GM12878 (cell line): Measurements from ENCODE around the gene TTLL6.

ENCODE experiments used
- CBX5 ChIP-seq: sonication (generic); IDR thresholded peaks from 2 replicates; pipeline ENCODE4 v1.6.1; 2016; ENCODE audit warnings: low read depth, moderate library complexity, mild to moderate bottlenecking, inconsistent platforms
- FOXM1 ChIP-seq: IDR thresholded peaks from 2 replicates; pipeline ENCODE4 v1.6.1; 2012; ENCODE audit warnings: low read depth, mild to moderate bottlenecking, inconsistent platforms, low read length, moderate library complexity
- NR2C2 ChIP-seq: IDR thresholded peaks from 2 replicates; pipeline ENCODE4 v1.6.1; 2011; ENCODE audit warnings: borderline replicate concordance, low read depth; ENCODE audit not compliant: control insufficient read depth, insufficient read length
- SMC3 ChIP-seq: IDR thresholded peaks from 2 replicates; pipeline ENCODE4 v1.6.1; 2011; ENCODE audit warnings: low read length, improper control_type of control experiment, borderline replicate concordance
- SREBF1 ChIP-seq: IDR thresholded peaks from 2 replicates; pipeline ENCODE4 v1.6.1; 2012; ENCODE audit warnings: mild to moderate bottlenecking, low read length
- TF ChIP-seq, protein P1 (sequence below), 3 experiments: IDR thresholded peaks in 2 of 3; conservative IDR thresholded peaks in 1 of 3; 2 replicates each; pipeline ENCODE4 v1.5.1; 2011; ENCODE audit warnings: low read depth in 3 of 3, low read length in 3 of 3, mild to moderate bottlenecking in 3 of 3, control low read depth in 2 of 3, moderate library complexity in 2 of 3, inconsistent platforms in 1 of 3, mixed read lengths in 1 of 3; ENCODE audit not compliant: control insufficient read depth in 2 of 3, insufficient read depth in 1 of 3; ENCODE audit errors: extremely low read depth in 1 of 3

DNA sequence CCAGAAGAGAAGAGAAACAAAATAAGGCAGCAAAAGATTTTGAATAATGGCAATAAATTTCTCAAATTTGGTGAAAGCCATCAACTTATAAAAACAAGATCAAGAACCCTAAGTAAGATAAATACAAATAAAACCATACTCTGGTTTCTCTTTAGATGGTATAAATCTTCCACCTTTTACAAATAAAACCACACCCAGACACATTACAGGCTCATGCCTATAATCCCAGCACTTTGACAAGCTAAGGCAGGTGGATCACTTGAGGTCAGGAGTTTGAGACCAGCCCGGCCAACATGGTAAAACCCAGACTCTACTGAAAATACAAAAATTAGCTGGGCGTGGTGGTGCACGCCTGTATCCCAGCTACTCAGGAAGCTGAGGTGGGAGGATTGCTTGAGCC lies 43.8 kb downstream of the TTLL6 start:
- TF ChIP-seq, protein P1, sequence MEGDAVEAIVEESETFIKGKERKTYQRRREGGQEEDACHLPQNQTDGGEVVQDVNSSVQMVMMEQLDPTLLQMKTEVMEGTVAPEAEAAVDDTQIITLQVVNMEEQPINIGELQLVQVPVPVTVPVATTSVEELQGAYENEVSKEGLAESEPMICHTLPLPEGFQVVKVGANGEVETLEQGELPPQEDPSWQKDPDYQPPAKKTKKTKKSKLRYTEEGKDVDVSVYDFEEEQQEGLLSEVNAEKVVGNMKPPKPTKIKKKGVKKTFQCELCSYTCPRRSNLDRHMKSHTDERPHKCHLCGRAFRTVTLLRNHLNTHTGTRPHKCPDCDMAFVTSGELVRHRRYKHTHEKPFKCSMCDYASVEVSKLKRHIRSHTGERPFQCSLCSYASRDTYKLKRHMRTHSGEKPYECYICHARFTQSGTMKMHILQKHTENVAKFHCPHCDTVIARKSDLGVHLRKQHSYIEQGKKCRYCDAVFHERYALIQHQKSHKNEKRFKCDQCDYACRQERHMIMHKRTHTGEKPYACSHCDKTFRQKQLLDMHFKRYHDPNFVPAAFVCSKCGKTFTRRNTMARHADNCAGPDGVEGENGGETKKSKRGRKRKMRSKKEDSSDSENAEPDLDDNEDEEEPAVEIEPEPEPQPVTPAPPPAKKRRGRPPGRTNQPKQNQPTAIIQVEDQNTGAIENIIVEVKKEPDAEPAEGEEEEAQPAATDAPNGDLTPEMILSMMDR (IDR thresholded peaks at IDR 0.05 in 2 of 3, conservative IDR thresholded peaks at IDR 0.05 in 1 of 3; ENCODE audit: control insufficient read depth in 2 of 3, extremely low read depth in 1 of 3, insufficient read depth in 1 of 3, low read depth in 3 of 3, low read length in 3 of 3), result no peak
- TF ChIP-seq SMC3, result no peak
- no peak for TF ChIP-seq SREBF1
- TF ChIP-seq FOXM1, result no peak
- no peak for TF ChIP-seq NR2C2
- TF ChIP-seq CBX5, result no peak
